NCI-H2107 treated with DMSO at 0.1 percent for 48 hours (cell line): ENCODE results near the gene DCDC1.
A peak's percentile ranks its signal among the peaks of the same experiment; 100 is the strongest.

Experiments
- DNase-seq: peaks from one replicate; lab custom pipeline; 2025; ENCODE audit not compliant: unreplicated experiment; lab: John Stamatoyannopoulos, UW

The DCDC1 gene, protein sequence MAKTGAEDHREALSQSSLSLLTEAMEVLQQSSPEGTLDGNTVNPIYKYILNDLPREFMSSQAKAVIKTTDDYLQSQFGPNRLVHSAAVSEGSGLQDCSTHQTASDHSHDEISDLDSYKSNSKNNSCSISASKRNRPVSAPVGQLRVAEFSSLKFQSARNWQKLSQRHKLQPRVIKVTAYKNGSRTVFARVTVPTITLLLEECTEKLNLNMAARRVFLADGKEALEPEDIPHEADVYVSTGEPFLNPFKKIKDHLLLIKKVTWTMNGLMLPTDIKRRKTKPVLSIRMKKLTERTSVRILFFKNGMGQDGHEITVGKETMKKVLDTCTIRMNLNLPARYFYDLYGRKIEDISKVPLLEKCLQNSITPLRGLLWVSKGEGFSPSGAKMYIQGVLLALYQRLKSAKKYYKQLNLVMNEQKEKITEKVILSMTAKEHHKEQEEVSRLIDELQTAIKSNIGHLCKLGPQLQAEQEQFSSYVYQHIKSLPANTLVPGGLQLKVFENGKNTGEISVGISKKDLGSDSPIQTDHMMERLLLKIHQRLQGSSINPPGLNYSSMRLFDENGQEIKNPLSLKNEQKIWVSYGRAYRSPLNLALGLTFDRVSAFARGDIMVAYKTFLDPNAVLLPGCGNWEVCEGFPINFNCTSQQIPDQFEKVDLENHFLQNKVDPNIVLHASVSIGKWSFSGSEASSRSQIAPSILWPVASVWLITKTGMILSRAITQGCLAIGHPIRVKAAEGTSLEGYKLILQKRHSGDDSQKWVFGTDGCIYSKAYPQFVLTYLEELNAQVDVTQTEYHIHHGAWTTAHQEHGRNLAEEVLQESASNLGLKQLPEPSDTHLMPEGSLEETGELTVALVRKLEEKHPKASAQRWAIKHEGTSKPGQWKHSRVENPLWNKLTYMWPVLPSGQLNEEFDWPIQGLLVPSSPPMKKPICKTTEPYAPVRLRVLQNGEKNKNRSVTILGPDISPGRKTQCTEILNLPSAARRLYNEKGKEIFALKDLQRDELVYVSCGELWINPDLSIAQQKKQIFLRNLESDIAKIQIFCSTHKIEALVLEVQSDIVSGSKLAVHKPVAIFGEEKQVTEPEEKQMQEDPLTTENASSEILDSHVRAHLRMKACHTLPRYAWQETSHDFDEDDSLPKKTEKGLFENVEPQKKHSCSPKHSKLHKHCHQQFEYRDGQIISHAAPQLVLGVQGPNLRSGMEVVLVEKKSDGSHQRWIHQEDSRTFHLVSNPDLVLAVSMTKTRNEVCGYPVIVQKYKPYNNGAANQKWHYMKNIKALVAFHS (N-terminal part only)

DNA sequence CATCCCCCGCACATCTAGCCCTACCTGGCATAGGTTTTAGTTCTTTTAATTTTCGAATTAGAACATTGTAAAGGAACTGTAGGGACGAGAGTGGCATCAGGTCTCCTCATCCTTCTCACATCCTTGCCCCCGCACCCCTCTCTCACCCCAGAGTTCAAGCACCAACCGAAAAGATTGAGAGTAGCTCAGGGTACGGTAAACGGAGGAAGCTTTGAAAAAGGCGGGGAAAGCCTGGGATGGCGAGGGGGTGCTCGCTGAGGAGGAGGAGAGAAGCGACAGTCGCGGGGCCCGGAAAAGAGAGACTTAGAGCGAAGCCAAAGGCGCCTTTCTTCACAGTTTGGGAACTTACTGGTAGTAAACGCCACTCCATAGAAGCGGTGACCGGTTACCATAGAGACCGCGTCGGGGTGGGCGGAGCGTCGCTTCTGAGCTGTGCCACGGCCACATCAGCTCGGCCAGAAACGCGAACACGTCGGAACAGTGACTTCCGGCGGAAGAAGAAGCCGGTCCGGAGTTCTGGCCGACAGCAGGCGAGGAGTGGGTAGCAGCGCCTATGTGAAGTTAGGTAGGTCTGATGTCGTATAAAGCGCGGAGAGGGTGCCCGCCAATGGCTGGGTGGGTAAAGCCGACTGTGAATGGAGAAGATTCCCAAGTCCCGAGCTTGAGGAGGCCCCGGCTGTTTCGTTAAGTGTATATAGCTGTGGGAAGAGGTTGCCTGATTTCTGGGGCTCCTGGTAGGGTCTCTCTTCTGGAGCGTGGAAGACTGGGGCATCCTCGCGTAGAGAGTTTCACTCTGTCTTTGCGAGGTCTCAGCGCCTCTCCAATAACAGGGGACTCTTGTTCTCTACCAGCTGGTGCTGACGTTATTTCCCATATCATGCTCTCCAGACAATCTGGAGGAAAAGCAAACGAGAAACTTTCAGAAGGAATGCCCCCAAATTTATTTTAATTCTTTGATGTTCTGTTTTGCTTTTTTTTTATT, at the start of gene DCDC1, which contains the start of gene DNAJC24:
DCDC1 (minus strand) TSS at position 392 of the 982 bp plus-strand sequence. CDS start 41,459 bp downstream, outside the sequence.
DNAJC24 (plus strand) TSS at position 513 of the 982 bp plus-strand sequence. CDS start 889 bp downstream, outside the sequence.
- DNase-seq: peak; percentile 86

DNA sequence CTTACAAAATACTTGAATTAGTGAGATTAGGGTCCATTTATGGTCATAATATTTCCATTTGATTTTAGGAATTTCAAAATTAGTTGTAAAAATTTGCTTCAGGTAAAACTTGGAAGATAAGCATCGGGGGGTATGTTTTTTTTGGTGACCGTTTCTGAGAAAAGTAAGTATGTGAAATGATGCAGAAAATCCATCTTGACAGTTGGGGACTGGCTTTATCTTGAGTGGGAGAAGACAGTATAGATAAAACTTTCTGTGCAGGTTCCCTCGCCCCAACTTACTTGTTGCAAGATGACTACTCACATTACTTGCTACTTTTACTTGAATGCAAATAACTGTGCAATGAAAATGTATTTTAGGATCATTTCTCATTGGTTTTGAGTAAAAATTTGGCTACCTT, 49.6 kb upstream of the DCDC1 start:
- no peak for DNase-seq

DNA sequence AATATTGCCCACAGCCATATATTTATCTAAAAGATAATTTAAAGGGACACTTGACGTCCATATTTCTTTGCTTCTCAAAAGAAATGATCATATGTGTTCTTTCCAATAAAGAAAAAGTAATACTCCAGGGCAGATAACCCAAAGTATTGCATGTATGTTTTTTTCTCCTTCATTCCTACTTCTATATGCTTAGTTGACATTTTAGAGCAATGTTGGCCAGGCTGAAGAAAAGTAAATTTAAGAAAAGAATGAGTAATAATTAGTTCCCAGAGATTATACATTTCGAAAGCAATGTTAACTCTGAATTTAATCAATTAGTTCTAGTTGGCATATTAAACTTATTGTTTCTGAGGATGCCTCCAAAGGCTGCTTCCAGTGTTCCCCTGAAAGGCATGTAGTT, 48.3 kb upstream of the DCDC1 start:
- no peak for DNase-seq

DNA sequence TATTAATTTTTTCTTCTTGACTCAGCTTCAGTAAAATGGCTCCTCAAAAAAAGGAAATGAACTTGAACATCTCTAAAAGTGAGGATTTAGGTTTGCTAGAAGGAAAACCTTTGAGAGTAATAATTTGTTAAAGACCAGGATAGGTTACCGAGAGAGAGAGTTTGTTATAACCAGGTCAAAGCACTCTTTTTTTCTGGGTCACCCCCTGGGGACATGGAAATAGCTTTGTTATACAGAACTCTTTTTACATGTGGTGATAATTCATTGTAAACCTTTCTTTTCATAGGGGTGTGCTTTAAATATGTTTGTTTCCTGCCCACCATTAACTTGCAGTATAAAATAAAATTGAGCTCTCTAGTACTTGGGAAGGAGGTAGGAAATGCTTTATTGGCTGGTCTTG, 47.8 kb upstream of the DCDC1 start:
- no peak for DNase-seq

DNA sequence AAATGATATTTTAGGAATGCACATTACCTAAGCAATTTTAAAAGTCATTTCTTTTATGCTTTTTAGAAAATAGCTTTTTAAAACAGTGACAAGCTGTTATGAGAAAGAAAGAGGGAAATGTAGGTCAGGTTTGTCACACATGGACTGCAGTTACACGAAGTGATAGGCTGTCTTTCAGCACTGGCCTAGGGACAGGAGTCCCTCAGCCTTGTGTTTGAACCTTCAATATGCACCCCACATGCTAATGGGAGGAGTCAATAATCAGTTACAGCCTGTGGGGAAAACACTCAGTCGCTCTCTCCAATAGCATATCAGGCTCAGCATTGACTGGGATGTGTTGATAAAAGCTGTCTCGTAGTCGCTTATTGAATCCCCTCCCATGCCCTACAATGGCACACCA, 45.9 kb upstream of the DCDC1 start:
- no peak for DNase-seq

DNA sequence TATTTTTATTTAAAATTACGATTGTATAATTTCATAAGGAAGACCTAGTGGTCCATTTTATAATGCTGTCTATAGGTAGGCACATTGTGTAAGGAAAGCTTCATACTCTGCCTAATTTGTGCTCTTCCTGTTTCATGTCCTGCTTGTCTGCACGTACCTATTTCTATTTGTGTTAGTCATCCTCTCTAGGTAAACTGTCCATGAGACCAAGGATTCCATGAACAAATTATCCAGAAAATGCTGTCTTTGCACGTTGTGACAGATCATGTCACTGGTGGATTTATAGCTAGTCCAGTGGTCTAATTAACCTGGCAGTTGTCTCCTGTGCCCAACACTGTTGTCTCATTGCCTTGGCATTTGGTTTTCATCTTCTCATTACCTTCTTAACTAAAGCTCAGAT, 44.8 kb upstream of the DCDC1 start:
- no peak for DNase-seq

DNA sequence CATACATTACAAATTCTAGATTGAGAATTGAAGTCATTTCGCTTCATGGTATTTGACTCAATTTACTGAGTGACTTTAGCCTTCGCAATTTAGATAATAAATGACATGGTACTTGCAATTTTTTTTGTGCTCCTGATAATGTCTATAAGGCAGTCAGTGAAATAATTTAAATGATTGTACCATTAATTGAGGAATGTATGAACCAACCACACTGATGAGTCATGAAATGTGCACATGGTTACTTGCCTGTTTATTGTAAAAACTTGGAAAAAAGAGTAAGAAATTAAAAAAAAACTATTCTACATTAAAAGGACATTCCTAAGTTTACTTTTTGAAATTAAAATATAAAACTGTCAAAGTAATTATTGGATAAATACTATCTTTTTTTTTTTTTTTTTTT, 43.4 kb upstream of the DCDC1 start:
- DNase-seq: no peak

DNA sequence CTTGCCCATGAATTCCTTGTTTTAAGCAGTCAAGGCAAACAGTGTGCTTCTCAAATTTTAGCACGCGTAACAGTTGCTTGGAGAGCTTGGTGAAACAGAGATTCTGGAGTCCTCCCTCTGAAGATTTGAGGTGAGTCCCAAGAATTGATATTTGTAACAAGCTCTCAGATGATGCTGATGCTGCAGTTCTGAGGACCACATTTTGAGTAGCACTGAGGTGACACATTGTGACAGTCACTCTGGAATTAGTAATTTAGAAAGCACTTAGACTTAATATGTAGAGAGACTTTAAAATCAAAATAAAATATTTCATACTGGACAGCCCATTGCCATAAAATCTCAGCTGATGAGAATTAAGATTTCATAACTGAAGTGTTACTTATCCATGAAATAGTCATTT, 38.7 kb upstream of the DCDC1 start:
- DNase-seq: no peak

DNA sequence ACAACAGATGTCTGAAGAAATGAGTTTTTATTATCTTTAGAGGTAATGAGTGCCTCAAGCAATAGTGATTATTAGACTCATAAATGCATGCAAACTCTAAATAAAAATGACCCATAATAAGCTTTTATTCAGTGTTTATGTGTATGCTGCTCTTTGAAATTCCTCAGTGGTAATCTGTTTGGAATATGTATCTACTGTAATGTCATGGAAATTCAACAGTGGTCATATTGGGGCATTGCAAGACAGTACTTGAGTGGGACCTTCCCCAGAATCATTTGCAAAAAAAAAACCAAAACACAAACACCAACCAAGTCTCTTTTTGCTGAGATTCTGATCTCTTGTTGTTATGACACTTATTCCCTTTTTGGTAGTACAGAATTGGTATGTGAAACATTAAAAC, 35.1 kb upstream of the DCDC1 start:
- DNase-seq: no peak

DNA sequence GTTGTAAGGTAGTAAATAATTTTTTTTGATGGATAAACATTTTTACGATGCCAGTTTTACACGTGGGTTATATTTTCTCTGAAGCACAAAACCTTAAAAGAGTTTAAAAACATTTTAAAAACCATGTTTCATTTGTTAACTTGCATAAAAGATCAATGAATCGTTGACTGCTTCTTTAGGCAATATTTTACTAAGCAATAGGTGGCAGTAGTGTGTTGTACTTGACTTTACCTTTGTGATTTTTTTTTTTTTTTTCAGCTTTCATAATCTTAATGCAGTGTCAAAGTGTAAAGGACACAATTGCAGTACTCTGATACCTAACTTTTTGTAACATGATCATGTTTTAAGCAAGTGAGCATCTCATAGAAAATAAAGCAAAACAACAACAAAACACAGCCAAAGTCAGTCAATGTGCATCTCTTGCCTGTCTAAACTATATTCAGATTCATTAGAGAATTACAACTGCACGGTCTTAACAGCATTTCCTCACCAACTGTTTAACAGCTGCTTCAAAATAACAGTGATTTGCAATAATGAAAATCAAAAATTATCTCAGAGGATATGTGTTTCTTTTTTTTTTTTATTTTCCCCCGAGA, 27.8 kb upstream of the DCDC1 start:
- DNase-seq: peak; percentile 23

DNA sequence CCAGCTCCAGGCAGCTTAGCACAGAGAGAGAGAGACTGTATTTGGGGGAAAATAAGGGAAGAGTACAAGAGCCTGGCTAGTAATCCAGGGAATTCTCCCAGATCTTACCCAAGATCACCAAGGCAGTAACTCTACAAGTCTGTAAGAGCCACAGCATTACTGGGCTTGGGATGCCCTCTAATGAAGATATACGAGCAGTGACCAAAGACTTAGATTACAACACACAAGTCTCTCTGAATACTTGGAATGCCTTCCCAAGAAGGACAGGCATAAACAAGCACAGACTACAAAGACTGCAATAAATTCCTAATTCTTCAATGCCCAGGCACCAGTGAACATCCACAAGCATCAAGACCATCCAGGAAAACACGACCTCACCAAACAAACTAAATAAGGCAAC, 17.8 kb upstream of the DCDC1 start:
- no peak for DNase-seq

DNA sequence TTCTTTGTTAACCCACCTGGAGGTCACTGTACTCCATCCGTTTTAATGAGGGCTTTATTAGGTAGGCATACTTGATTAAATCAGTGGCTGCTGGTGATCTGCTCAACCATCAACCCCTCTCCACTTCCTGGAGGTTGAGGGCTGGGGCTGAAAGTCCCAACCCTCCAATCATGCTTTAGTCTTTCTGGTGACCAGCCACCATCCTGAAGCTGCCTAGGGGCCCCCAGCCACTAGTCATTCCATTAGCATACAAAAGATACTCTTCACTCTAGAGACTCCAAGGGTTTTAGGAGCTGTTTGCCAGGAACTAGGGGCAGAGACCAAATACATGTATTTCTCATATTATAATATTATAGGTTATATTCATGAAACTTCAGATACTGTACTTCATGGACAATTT, 13.6 kb upstream of the DCDC1 start:
- no peak for DNase-seq

DNA sequence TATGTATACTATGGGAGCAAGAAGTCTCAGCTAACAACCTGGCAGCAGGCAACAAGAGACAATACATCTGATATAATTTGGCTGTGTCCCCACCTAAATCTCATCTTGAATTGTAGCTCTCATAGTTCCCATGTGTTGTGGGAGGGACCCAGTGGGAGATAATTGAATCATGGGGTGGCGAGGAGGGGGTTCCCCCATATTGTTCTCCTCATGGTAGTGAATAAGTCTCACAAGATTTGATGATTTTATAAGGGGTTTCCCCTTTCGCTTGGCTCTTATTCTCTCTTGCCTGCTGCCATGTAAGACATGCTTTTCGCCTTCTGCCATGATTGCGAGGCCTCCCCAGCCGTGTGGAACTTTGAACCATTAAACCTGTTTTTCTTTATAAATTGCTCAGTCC, 6.3 kb upstream of the DCDC1 start:
- DNase-seq: no peak

DNA sequence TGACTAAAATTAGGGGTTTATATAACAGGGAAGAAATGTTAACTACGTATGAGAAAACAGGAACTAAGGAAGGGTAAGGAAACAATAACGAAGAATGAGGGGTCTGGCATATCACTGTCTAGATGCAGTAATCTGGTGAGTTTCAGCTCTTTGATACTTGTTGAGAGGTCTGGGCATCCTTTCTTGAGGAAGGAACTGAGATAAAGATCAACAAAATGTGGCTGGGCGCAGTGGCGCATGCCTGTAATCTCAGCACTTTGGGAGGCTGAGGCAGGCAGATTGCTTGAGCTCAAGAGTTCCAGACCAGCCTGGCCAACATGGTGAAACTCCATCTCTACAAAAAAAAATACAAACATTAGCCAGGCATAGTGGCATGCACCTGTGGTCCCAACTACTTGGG, 2.7 kb downstream of the DCDC1 start:
- no peak for DNase-seq

DNA sequence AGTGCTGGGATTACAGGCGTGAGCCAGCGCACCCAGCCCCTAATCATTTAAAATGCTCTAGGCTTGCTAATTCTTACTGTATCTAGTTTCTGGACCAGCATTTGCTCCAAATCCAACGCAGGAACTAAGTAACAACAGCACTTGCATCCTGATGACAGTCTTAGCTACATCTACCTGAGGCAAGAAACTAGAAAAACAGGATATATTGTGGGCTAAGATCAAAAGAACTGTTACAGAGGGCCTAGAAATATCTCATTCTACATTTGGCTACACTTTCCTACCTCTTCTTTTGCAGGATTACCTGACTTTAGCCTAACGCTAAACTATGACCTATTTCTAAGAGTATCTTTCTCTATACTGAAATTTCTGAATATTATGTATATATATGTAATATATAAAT, 7.8 kb downstream of the DCDC1 start:
- DNase-seq: no peak

DNA sequence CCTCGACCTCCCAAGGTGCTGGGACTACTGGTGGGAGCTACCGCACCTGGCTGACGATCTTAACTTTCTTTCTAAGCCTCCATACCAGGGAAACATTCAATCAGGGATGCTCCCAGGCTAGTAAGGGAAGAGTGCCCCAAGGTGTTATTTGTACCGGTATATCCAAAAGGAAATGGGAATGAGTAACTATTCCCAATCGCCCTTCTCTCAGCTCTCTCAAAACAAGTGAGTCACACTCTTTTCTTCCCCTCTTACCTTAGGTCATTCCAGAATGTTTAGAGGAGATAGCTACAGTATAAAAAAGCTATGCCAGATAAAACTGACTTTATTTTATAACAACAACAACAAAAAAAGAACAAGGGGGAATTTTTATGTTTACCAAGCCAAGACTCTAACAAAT, 13.7 kb downstream of the DCDC1 start:
- DNase-seq: no peak

DNA sequence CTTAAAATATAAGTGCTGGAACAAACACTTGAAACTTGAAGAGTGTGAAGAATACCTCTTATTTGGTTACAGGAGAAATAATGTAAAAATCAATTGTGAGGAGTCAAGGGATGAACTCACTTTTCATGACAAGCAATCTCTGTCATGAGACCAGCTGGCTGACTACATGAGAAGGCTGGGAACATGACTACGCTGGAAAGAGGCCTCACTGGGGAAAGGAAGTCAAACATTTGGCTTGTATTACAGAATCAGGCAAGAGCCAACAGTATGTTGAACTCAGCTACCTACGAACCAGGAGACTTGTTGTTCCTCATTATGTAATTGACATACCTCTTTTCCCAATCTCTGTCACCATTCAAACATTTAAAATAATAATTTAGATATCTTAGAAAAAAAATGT, 14.4 kb downstream of the DCDC1 start:
- DNase-seq: peak; percentile 84

DNA sequence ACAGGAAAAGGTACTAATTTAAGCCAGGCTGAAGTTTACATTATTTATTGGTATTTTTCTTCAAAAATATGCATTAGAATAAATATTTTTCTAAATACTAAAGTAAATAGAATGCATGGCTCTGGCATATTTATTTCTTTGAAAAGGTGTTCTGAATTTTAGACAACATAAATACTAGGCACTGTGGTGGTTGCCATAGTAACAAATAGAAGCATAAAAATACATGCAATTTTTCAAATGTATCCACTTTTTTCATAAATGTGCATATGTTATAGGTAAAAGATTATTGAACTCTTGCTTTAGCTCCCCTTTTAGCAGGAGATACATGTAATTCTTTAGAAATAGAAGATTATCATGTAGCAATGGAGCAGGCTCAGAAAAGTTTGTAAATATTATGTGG, 18.4 kb downstream of the DCDC1 start:
- DNase-seq: no peak

DNA sequence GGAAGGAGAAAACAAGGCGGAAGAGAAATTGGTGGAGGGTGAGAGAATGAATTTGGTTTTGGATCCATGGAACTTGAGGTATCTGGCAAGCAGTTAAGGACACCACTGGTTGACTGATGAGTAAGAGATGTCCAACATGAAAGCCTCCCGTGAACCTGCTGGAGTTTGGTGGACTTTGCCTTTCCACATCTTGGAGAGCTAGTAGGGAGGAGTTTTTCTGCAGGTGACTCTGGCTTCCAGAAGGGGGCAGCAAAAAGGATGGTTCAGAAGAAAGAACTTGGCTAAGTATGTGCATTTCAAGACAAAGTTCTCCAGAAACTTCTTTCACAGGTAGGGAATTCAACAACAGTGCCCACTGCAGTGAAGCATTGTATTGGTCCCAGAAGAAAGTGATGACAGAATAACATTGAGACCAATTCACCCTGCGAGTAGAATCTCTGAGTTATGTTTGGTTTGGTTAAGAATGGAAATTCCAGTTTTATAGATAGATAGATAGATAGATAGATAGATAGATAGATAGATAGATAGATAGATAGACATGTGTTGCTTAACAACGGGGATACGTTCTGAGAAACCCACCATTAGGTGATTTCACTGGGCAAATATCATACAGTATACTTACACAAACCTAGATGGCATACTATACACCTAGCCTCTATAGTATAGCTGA, 28.5 kb downstream of the DCDC1 start:
- DNase-seq: no peak
